Keratinocyte (primary cell): ENCODE data around the gene ATG4B.

Source experiments
- EZH2 ChIP-seq: IDR thresholded peaks from one replicate; pipeline ENCODE4 v1.6.1; 2012; ENCODE audit warnings: inconsistent platforms, mild to moderate bottlenecking, low read length, moderate library complexity
- TF ChIP-seq, protein P1 (sequence below), 3 experiments: IDR thresholded peaks in 1 of 3; conservative IDR thresholded peaks in 1 of 3; optimal IDR thresholded peaks in 1 of 3; 2 replicates in 2 of 3; 3 replicates in 1 of 3; pipeline versions ENCODE3 to v1.5.1; 2011; ENCODE audit warnings: low read length in 3 of 3, mild to moderate bottlenecking in 3 of 3, moderate library complexity in 2 of 3, control low read depth in 1 of 3, inconsistent platforms in 1 of 3; ENCODE audit not compliant: insufficient read depth in 2 of 3; ENCODE audit errors: extremely low read depth in 1 of 3

DNA sequence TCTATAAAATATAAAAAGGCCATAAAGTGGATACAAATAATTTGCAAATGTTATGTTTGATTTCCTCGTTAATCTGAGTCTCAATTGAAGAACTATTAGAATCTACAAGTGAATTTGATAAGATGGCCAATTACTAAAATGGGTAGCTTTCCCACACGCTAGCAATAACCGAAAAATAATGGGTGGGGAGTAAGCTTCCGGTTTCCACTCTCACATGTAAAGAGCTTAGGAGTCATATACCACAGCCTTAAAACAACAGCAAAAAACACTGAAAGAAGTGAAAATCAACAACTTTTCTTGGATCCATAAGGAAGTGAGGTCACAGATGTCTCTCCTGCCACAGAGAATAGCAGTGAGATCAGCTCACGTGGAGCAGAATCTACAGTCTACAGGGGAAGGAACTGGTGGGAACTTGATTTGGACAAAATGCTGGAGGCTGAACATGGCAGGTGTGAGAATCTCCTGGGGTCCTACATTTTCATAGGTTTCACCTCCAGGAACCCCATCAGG lies 19.1 kb upstream of the ATG4B start:
- TF ChIP-seq, protein P1, sequence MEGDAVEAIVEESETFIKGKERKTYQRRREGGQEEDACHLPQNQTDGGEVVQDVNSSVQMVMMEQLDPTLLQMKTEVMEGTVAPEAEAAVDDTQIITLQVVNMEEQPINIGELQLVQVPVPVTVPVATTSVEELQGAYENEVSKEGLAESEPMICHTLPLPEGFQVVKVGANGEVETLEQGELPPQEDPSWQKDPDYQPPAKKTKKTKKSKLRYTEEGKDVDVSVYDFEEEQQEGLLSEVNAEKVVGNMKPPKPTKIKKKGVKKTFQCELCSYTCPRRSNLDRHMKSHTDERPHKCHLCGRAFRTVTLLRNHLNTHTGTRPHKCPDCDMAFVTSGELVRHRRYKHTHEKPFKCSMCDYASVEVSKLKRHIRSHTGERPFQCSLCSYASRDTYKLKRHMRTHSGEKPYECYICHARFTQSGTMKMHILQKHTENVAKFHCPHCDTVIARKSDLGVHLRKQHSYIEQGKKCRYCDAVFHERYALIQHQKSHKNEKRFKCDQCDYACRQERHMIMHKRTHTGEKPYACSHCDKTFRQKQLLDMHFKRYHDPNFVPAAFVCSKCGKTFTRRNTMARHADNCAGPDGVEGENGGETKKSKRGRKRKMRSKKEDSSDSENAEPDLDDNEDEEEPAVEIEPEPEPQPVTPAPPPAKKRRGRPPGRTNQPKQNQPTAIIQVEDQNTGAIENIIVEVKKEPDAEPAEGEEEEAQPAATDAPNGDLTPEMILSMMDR (optimal IDR thresholded peaks at IDR 0.05 in 1 of 3, IDR thresholded peaks at IDR 0.05 in 1 of 3, conservative IDR thresholded peaks at IDR 0.05 in 1 of 3; ENCODE audit: extremely low read depth in 1 of 3, insufficient read depth in 2 of 3, low read length in 3 of 3), result no peak
- no peak for TF ChIP-seq EZH2
